GM18870 (cell line): ENCODE measurements around the gene KDM4B.
"Not testable (repeated sequence)": the region's sequence is repeated elsewhere in the genome, so short reads cannot be mapped to it uniquely, and the experiment has no call there.

Experiments
- ATAC-seq: cut with Tn5 transposase; IDR thresholded peaks from one replicate; pipeline ENCODE4 v1.9.1; 2021; ENCODE audit warnings: moderate library complexity; ENCODE audit not compliant: unreplicated experiment

The KDM4B gene

GRCh38 chr19:5012688-5013457 lies 44.0 kb downstream of the KDM4B start:
- ATAC-seq: no peak

GRCh38 chr19:5013761-5014160 lies 44.8 kb downstream of the KDM4B start:
- no peak for ATAC-seq

DNA sequence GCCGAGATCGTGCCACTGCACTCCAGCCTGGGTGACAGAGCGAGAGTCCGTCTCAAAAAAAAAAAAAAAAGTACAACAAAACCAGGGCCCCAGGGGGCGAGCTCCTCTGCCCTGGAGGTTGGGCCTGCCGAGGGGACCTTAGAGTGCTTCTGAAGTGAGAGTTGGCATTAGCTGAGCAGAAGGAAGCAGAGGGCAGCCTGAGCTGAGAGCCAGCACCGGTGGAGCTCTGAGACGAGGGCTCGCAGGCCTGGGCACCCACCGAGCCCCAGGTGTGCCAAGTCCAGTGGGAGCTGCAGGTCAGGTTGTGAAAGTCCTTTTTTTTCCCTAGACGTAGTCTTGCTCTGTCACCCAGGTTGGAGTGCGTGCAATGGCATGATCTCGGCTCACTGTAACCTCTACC lies 46.0 kb downstream of the KDM4B start:
- no peak for ATAC-seq

- no peak for ATAC-seq
These were observed 47.4 kb downstream of the KDM4B start for GRCh38 chr19:5016268-5016667.

DNA sequence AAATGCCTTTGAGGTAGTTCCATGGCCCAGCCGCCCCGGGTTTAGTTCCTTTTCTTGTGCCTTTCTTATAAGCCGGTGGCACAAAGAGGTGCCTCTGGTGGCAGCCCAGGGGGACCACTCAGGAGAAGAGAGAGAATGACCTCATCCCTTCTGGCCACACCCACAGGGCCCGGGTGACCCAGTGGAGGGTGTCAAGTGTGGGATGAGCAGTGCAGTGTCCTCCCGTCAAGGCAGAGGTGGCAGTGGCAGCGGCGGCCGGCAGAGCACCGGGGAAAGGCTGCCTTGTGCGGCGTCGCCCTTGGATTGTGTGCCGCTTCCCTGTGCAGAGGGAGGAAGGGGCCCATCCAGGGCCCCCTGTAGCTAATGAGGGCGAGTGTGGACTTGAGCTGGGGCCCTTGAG lies 47.9 kb downstream of the KDM4B start:
- no peak for ATAC-seq

- ATAC-seq: no peak
These were observed 48.3 kb downstream of the KDM4B start for GRCh38 chr19:5017235-5017634.

GRCh38 chr19:5018224-5019015 lies 49.5 kb downstream of the KDM4B start:
- ATAC-seq: no peak

- ATAC-seq: no peak
These were observed 51.5 kb downstream of the KDM4B start for GRCh38 chr19:5020368-5020767.

DNA sequence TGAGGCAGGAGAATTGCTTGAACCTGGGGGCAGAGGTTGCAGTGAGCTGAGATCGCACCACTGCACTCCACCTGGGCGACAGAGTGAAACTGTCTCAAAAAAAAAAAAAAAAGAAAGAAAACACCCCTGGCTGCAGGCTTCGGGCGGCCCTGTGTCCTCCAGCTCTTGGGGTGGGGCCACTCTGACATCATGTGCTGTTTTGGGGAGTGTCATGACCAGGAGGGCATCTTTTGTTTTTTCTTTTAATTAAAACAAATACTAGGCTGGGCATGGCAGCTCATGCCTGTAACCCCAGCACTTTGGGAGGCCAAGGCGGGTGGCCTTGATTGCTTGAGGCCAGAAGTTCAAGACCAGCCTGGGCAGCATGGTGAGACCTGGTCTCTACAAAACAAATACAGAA lies 52.1 kb downstream of the KDM4B start:
- no peak for ATAC-seq

GRCh38 chr19:5022066-5022860 lies 53.4 kb downstream of the KDM4B start:
- no peak for ATAC-seq

- no peak for ATAC-seq
These were observed 54.2 kb downstream of the KDM4B start for GRCh38 chr19:5023128-5023571.

DNA sequence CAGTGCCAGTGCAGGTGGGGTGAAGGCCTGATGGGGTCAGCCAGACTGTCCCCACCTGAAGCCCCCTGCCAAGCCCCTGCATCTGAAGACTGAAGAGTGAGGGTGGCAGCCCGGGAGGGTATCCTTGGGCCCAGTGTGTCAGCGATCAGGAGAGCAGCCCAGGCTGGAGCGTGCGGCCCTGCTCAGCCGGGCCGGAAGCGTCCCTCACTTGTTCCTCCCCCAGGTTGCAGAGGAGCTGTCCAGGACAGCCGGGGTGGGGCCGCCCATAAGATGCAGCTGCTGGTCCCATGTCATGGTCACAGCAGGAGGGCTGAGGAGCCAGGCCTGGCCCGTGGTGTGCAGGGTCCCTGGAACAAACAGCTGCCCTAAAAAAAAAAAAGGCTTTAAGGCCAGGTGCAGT lies 55.4 kb downstream of the KDM4B start:
- no peak for ATAC-seq

- no peak for ATAC-seq
These were observed 56.1 kb downstream of the KDM4B start for GRCh38 chr19:5025027-5025426.

DNA sequence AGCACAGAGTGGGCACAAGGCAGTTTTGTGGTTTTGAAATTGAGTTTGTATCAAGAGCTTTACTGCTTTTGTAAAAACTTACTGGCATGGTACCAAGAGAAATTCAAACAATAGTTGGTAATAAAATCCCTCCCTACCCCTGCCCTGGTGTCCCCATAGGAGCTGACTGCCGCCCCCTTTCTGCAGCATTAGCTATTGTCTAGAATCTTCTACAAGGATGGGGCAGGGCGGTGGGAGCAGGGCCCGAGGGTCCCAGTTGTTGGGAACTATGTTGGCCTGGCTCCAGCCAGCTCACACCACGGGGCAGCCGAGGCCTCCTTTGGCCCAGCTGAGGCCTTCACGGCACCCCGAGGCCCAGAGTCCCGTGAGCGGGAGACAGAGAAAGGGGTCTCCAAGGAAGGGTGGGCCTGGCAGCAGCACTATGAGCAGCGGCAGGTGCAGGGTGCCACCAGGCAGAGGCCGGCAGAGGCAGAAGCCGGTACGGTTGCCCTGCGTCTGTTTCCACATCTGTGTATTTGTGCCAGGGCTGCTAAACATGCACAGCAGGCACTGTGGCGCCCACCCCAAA lies 57.9 kb downstream of the KDM4B start:
- ATAC-seq: no peak

DNA sequence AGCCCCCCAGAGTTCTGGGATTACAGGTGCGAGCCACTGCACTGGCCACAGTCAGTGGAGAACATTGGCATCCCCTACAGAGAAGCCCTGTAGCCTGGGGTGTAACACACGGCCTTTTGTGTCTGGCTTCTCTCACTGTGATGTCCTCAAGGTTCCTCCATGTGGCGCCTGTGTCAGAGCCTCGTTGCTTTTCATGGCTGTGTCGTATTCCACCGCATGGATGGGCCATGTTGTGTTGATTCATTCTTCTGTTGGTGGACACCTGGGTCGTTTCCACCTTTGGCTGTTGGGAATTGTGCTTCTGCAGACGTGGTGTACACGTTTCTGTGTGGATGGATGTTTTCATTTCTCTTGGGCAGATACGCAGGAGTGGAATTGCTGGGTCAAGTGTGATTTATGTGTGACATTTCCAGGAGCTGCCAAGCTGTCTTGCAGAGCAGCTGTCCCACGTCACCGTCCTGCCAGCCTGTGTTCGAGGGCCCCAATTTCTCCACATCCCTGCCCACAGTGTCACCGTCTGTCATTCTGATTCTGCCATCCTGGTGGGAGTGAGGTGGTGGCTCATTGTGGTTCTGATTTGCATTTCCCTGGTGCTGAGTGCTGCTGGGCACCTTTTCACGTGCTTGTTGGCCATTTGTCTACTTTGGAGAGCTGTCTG lies 59.4 kb downstream of the KDM4B start:
- ATAC-seq: no peak

- ATAC-seq: not testable (repeated sequence)
These were observed 60.7 kb downstream of the KDM4B start for GRCh38 chr19:5029596-5029995.

- ATAC-seq: no peak
These were observed 61.4 kb downstream of the KDM4B start for GRCh38 chr19:5030136-5030820.

DNA sequence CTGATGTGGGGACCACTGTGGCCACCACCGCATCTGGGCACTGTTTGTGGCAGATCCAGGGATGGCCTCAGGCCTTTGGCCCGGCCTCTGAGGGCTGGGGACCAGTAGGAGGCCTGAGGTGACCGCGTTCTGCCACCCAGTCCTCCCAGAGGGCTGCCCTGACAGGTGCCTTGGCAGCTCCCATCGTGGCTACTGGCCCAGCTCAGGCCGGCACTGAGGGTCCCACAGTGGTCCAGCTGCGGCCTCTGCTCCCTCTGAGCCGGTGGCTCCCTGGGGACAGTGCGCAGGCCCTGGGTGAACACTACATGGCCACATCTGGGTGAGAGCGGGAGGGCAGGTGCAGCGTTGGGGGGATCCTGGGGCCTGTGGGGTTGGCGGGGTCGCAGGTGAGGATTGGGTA lies 61.9 kb downstream of the KDM4B start:
- ATAC-seq: no peak

GRCh38 chr19:5031231-5032100 lies 62.6 kb downstream of the KDM4B start:
- ATAC-seq: no peak
